ENCODE results near the gene PLAC9. TPM values are rescaled to one million over a fixed set of nuclear protein-coding genes. Genes with fewer than 3 reads are reported as not detected.

PLAC9 gene
- total RNA-seq, 1 donor from 2014 or later, result 36.5 TPM

GRCh38 chr10:80167471-80168161 lies 35.1 kb downstream of the PLAC9 start:
- peaks cover 69 to 75% (median 74%) of the 10 kb centered on the region in 3 donors for H3K4me1 ChIP-seq (ENCODE audit: control insufficient read depth in 3 of 3, insufficient read depth in 3 of 3, low read length in 3 of 3)
- no peaks in the 10 kb centered on the region for H3K27me3 ChIP-seq (ENCODE audit: control insufficient read depth in 3 of 3, insufficient read depth in 3 of 3, low read length in 3 of 3)
- H3K9ac ChIP-seq (ENCODE audit: low read depth in 1 of 3, low read length in 3 of 3), result no peak overlapping the region
- no peaks in the 10 kb centered on the region for H3K9me3 ChIP-seq (ENCODE audit: control insufficient read depth in 3 of 3, low read length in 3 of 3)
- peak overlapping the region; percentile 74 for H3K27ac ChIP-seq (ENCODE audit: low read depth, low read length)
- peaks cover 65 to 80% (median 68%) of the 10 kb centered on the region in 3 donors for H3K36me3 ChIP-seq (ENCODE audit: control insufficient read depth in 3 of 3, insufficient read depth in 3 of 3, low read length in 3 of 3)
- no peak overlapping the region for H3K4me3 ChIP-seq (ENCODE audit: low read length in 3 of 3)

GRCh38 chr10:80168162-80168511 lies 35.6 kb downstream of the PLAC9 start:
- Histone ChIP-seq H3K9ac (ENCODE audit: low read depth in 1 of 3, low read length in 3 of 3) (no peak overlapping the region), H3K27ac (ENCODE audit: low read depth, low read length) (peak overlapping the region; percentile 74), H3K4me3 (ENCODE audit: low read length in 3 of 3) (no peak overlapping the region), H3K4me1 (ENCODE audit: control insufficient read depth in 3 of 3, insufficient read depth in 3 of 3, low read length in 3 of 3) (peaks cover 73 to 79% (median 77%) of the 10 kb centered on the region in 3 donors), H3K36me3 (ENCODE audit: control insufficient read depth in 3 of 3, insufficient read depth in 3 of 3, low read length in 3 of 3) (peaks cover 63 to 75% (median 64%) of the 10 kb centered on the region in 3 donors), H3K9me3 (ENCODE audit: control insufficient read depth in 3 of 3, low read length in 3 of 3) (no peaks in the 10 kb centered on the region), H3K27me3 (ENCODE audit: control insufficient read depth in 3 of 3, insufficient read depth in 3 of 3, low read length in 3 of 3) (no peaks in the 10 kb centered on the region)

- no peaks in the 10 kb centered on the region for H3K9me3 ChIP-seq (ENCODE audit: control insufficient read depth in 3 of 3, low read length in 3 of 3)
- peaks cover 74 to 79% (median 79%) of the 10 kb centered on the region in 3 donors for H3K4me1 ChIP-seq (ENCODE audit: control insufficient read depth in 3 of 3, insufficient read depth in 3 of 3, low read length in 3 of 3)
- H3K36me3 ChIP-seq (ENCODE audit: control insufficient read depth in 3 of 3, insufficient read depth in 3 of 3, low read length in 3 of 3), result peaks cover 57 to 68% (median 58%) of the 10 kb centered on the region in 3 donors
- peak overlapping the region; percentile 74 for H3K27ac ChIP-seq (ENCODE audit: low read depth, low read length)
- H3K9ac ChIP-seq (ENCODE audit: low read depth in 1 of 3, low read length in 3 of 3), result peak overlapping the region in 1 of 3 donors; percentile 54
- no peak overlapping the region for H3K4me3 ChIP-seq (ENCODE audit: low read length in 3 of 3)
- H3K27me3 ChIP-seq (ENCODE audit: control insufficient read depth in 3 of 3, insufficient read depth in 3 of 3, low read length in 3 of 3), result no peaks in the 10 kb centered on the region
Observed at GRCh38 chr10:80168679-80169380, 36.3 kb downstream of the PLAC9 start.

GRCh38 chr10:80170026-80170425 lies 37.5 kb downstream of the PLAC9 start:
- H3K4me3 ChIP-seq (ENCODE audit: low read length in 3 of 3), result no peak overlapping the region
- H3K9ac ChIP-seq (ENCODE audit: low read depth in 1 of 3, low read length in 3 of 3), result no peak overlapping the region
- H3K27me3 ChIP-seq (ENCODE audit: control insufficient read depth in 3 of 3, insufficient read depth in 3 of 3, low read length in 3 of 3), result no peaks in the 10 kb centered on the region
- no peak overlapping the region for H3K27ac ChIP-seq (ENCODE audit: low read depth, low read length)
- no peaks in the 10 kb centered on the region for H3K9me3 ChIP-seq (ENCODE audit: control insufficient read depth in 3 of 3, low read length in 3 of 3)
- H3K36me3 ChIP-seq (ENCODE audit: control insufficient read depth in 3 of 3, insufficient read depth in 3 of 3, low read length in 3 of 3), result peaks cover 46 to 57% (median 47%) of the 10 kb centered on the region in 3 donors
- peaks cover 68 to 77% (median 76%) of the 10 kb centered on the region in 3 donors for H3K4me1 ChIP-seq (ENCODE audit: control insufficient read depth in 3 of 3, insufficient read depth in 3 of 3, low read length in 3 of 3)

- no peak overlapping the region for H3K4me3 ChIP-seq (ENCODE audit: low read length in 3 of 3)
- no peaks in the 10 kb centered on the region for H3K27me3 ChIP-seq (ENCODE audit: control insufficient read depth in 3 of 3, insufficient read depth in 3 of 3, low read length in 3 of 3)
- no peak overlapping the region for H3K27ac ChIP-seq (ENCODE audit: low read depth, low read length)
- no peaks in the 10 kb centered on the region for H3K9me3 ChIP-seq (ENCODE audit: control insufficient read depth in 3 of 3, low read length in 3 of 3)
- no peak overlapping the region for H3K9ac ChIP-seq (ENCODE audit: low read depth in 1 of 3, low read length in 3 of 3)
- peaks cover 41 to 51% (median 42%) of the 10 kb centered on the region in 3 donors for H3K36me3 ChIP-seq (ENCODE audit: control insufficient read depth in 3 of 3, insufficient read depth in 3 of 3, low read length in 3 of 3)
- H3K4me1 ChIP-seq (ENCODE audit: control insufficient read depth in 3 of 3, insufficient read depth in 3 of 3, low read length in 3 of 3), result peaks cover 63 to 73% (median 72%) of the 10 kb centered on the region in 3 donors
Observed at GRCh38 chr10:80170641-80171040, 38.1 kb downstream of the PLAC9 start.

GRCh38 chr10:80171248-80171660 lies 38.7 kb downstream of the PLAC9 start:
- H3K36me3 ChIP-seq (ENCODE audit: control insufficient read depth in 3 of 3, insufficient read depth in 3 of 3, low read length in 3 of 3), result peaks cover 37 to 47% (median 39%) of the 10 kb centered on the region in 3 donors
- H3K4me1 ChIP-seq (ENCODE audit: control insufficient read depth in 3 of 3, insufficient read depth in 3 of 3, low read length in 3 of 3), result peaks cover 64 to 69% (median 68%) of the 10 kb centered on the region in 3 donors
- H3K4me3 ChIP-seq (ENCODE audit: low read length in 3 of 3), result no peak overlapping the region
- no peak overlapping the region for H3K27ac ChIP-seq (ENCODE audit: low read depth, low read length)
- peak overlapping the region in 1 of 3 donors; percentile 25 for H3K9ac ChIP-seq (ENCODE audit: low read depth in 1 of 3, low read length in 3 of 3)
- no peaks in the 10 kb centered on the region for H3K9me3 ChIP-seq (ENCODE audit: control insufficient read depth in 3 of 3, low read length in 3 of 3)
- H3K27me3 ChIP-seq (ENCODE audit: control insufficient read depth in 3 of 3, insufficient read depth in 3 of 3, low read length in 3 of 3), result no peaks in the 10 kb centered on the region

- no peaks in the 10 kb centered on the region for H3K9me3 ChIP-seq (ENCODE audit: control insufficient read depth in 3 of 3, low read length in 3 of 3)
- no peaks in the 10 kb centered on the region for H3K27me3 ChIP-seq (ENCODE audit: control insufficient read depth in 3 of 3, insufficient read depth in 3 of 3, low read length in 3 of 3)
- no peak overlapping the region for H3K27ac ChIP-seq (ENCODE audit: low read depth, low read length)
- H3K4me1 ChIP-seq (ENCODE audit: control insufficient read depth in 3 of 3, insufficient read depth in 3 of 3, low read length in 3 of 3), result peaks cover 57 to 65% (median 61%) of the 10 kb centered on the region in 3 donors
- H3K36me3 ChIP-seq (ENCODE audit: control insufficient read depth in 3 of 3, insufficient read depth in 3 of 3, low read length in 3 of 3), result peaks cover 28 to 31% (median 31%) of the 10 kb centered on the region in 3 donors
- H3K4me3 ChIP-seq (ENCODE audit: low read length in 3 of 3), result no peak overlapping the region
- H3K9ac ChIP-seq (ENCODE audit: low read depth in 1 of 3, low read length in 3 of 3), result peak overlapping the region in 2 of 3 donors; percentile 20 to 40
Observed at GRCh38 chr10:80172896-80173295, 40.4 kb downstream of the PLAC9 start.

GRCh38 chr10:80173466-80173865 lies 40.9 kb downstream of the PLAC9 start:
- Histone ChIP-seq H3K4me1 (ENCODE audit: control insufficient read depth in 3 of 3, insufficient read depth in 3 of 3, low read length in 3 of 3) (peaks cover 57 to 65% (median 61%) of the 10 kb centered on the region in 3 donors), H3K27ac (ENCODE audit: low read depth, low read length) (no peak overlapping the region), H3K36me3 (ENCODE audit: control insufficient read depth in 3 of 3, insufficient read depth in 3 of 3, low read length in 3 of 3) (peaks cover 28 to 31% (median 31%) of the 10 kb centered on the region in 3 donors), H3K4me3 (ENCODE audit: low read length in 3 of 3) (no peak overlapping the region), H3K27me3 (ENCODE audit: control insufficient read depth in 3 of 3, insufficient read depth in 3 of 3, low read length in 3 of 3) (no peaks in the 10 kb centered on the region), H3K9me3 (ENCODE audit: control insufficient read depth in 3 of 3, low read length in 3 of 3) (no peaks in the 10 kb centered on the region), H3K9ac (ENCODE audit: low read depth in 1 of 3, low read length in 3 of 3) (peak overlapping the region in 1 of 3 donors; percentile 40)

GRCh38 chr10:80174641-80175395 lies 42.3 kb downstream of the PLAC9 start:
- Histone ChIP-seq H3K4me1 (ENCODE audit: control insufficient read depth in 3 of 3, insufficient read depth in 3 of 3, low read length in 3 of 3) (peaks cover 47 to 62% (median 61%) of the 10 kb centered on the region in 3 donors), H3K36me3 (ENCODE audit: control insufficient read depth in 3 of 3, insufficient read depth in 3 of 3, low read length in 3 of 3) (peaks cover 25 to 26% (median 25%) of the 10 kb centered on the region in 3 donors), H3K27ac (ENCODE audit: low read depth, low read length) (no peak overlapping the region)

More at GRCh38 chr10:80174641-80175395, 42.3 kb downstream of the PLAC9 start:
- H3K9ac ChIP-seq (ENCODE audit: low read depth in 1 of 3, low read length in 3 of 3), result peak overlapping the region in 1 of 3 donors; percentile 8
- no peaks in the 10 kb centered on the region for H3K9me3 ChIP-seq (ENCODE audit: control insufficient read depth in 3 of 3, low read length in 3 of 3)
- H3K4me3 ChIP-seq (ENCODE audit: low read length in 3 of 3), result no peak overlapping the region
- no peaks in the 10 kb centered on the region for H3K27me3 ChIP-seq (ENCODE audit: control insufficient read depth in 3 of 3, insufficient read depth in 3 of 3, low read length in 3 of 3)
